HFFc6 (cell line): ENCODE measurements around the gene NUDT9. TPM values are rescaled to one million over a fixed set of nuclear protein-coding genes. Genes with fewer than 3 reads are reported as not detected.
"Not testable (repeated sequence)": the region's sequence is repeated elsewhere in the genome, so short reads cannot be mapped to it uniquely, and the experiment has no call there.

Experiments
- DNase-seq: peaks from one replicate; pipeline ENCODE4 v3.0.0-alpha.2; 2018
- H3K27ac Mint-ChIP-seq: 2 replicates; pipeline ENCODE4 v1.8.0; 2020; ENCODE audit warnings: mild to moderate bottlenecking, mixed read lengths
- H3K27me3 Mint-ChIP-seq: 2 replicates; pipeline ENCODE4 v1.8.0; 2021; ENCODE audit warnings: mild to moderate bottlenecking, moderate library complexity, mixed read lengths; ENCODE audit not compliant: insufficient read depth
- H3K36me3 Mint-ChIP-seq: 2 replicates; pipeline ENCODE4 v1.8.0; 2021; ENCODE audit warnings: low read depth, mixed read lengths
- H3K4me1 Mint-ChIP-seq: 2 replicates; pipeline ENCODE4 v1.8.0; 2020; ENCODE audit warnings: low read depth, mixed read lengths
- H3K4me3 Mint-ChIP-seq: 2 replicates; pipeline ENCODE4 v1.8.0; 2020; ENCODE audit warnings: mild to moderate bottlenecking, moderate library complexity, mixed read lengths
- H3K9me3 Mint-ChIP-seq: 2 replicates; pipeline ENCODE4 v1.8.0; 2020; ENCODE audit warnings: mild to moderate bottlenecking, mixed read lengths
- CTCF ChIP-seq: fragments of 200-600 bp; sonication (generic); IDR thresholded peaks from 2 replicates; pipeline ENCODE4 v1.5.0; 2021; ENCODE audit warnings: antibody characterized with exemption, mild to moderate bottlenecking
- long read RNA-seq: library from polyadenylated mRNA; unstranded; transcript quantifications from one replicate; pipeline ENCODE4 v2.0.0, GENCODE V29; 2019
- total RNA-seq, 6 experiments: library from RNA; stranded (reverse); fragmentation: NEBNext Ultra II Directional; extraction: Animal tissue kit (Norgen Biotek cat#: 25700); gene quantifications; 2 replicates in 1 of 6; 3 replicates in 5 of 6; pipeline ENCODE4 v1.2.3, GENCODE V29; 2021

NUDT9 gene
- 10 to 100 TPM; 21.3 to 28.0 (median 23.4) TPM for total RNA-seq
- long read RNA-seq, transcript NUDT9-201 (8 exons, 1,701 nt): major isoform, 33 of 42 reads
- long read RNA-seq, partial matches to known transcripts: 4 of 42 reads
- long read RNA-seq, other reads (novel, unspliced or antisense): 2 of 42 reads

GRCh38 chr4:87422104-87423052 lies at the start of gene NUDT9:
Gene NUDT9, plus strand, starts transcription at chr4:87422573. Its CDS starts 333 bp downstream, at chr4:87422906.
- peak; percentile 97 for DNase-seq
- TF ChIP-seq CTCF: no peak
- Mint-ChIP-seq H3K27me3 (no peaks in the 10 kb centered on the region; the same call in 1 of the 2 replicates), H3K36me3 (no peaks in the 10 kb centered on the region), H3K9me3 (no peaks in the 10 kb centered on the region), H3K27ac (peak within 1 kb of the TSS; percentile 99), H3K4me3 (peak within 1 kb of the TSS; percentile 98), H3K4me1 (peaks cover 30% of the 10 kb centered on the region)

GRCh38 chr4:87375719-87376291 lies 46.6 kb upstream of the NUDT9 start:
- Mint-ChIP-seq H3K4me1 (peaks cover 26% of the 10 kb centered on the region), H3K36me3 (peaks cover 6% of the 10 kb centered on the region; the same call in 1 of the 2 replicates), H3K27me3 (no peaks in the 10 kb centered on the region; the same call in 1 of the 2 replicates), H3K4me3 (no peak overlapping the region), H3K27ac (peak overlapping the region; percentile 16; the same call in 1 of the 2 replicates), H3K9me3 (no peaks in the 10 kb centered on the region)
- TF ChIP-seq CTCF: peak; percentile 86
- peak; percentile 76 for DNase-seq

GRCh38 chr4:87377816-87378215 lies 44.6 kb upstream of the NUDT9 start:
- Mint-ChIP-seq H3K27ac (no peak overlapping the region), H3K36me3 (peaks cover 4% of the 10 kb centered on the region; the same call in 1 of the 2 replicates), H3K27me3 (no peaks in the 10 kb centered on the region; the same call in 1 of the 2 replicates), H3K9me3 (no peaks in the 10 kb centered on the region), H3K4me3 (no peak overlapping the region), H3K4me1 (peaks cover 26% of the 10 kb centered on the region)
- no peak for DNase-seq
- no peak for TF ChIP-seq CTCF

GRCh38 chr4:87382116-87382515 lies 40.3 kb upstream of the NUDT9 start:
- no peak for TF ChIP-seq CTCF
- no peaks in the 10 kb centered on the region for H3K27me3 Mint-ChIP-seq
- H3K27ac Mint-ChIP-seq: no peak overlapping the region
- DNase-seq: no peak
- no peak overlapping the region for H3K4me3 Mint-ChIP-seq
- H3K36me3 Mint-ChIP-seq: peaks cover 14% of the 10 kb centered on the region
- H3K4me1 Mint-ChIP-seq: no peaks in the 10 kb centered on the region
- no peaks in the 10 kb centered on the region for H3K9me3 Mint-ChIP-seq

- Mint-ChIP-seq H3K36me3 (peaks cover 14% of the 10 kb centered on the region), H3K27me3 (no peaks in the 10 kb centered on the region)
Observed at GRCh38 chr4:87382931-87383330, 39.4 kb upstream of the NUDT9 start.

GRCh38 chr4:87384466-87385132 lies 37.8 kb upstream of the NUDT9 start:
- not testable (repeated sequence) for H3K4me3 Mint-ChIP-seq, H3K27me3 Mint-ChIP-seq, H3K27ac Mint-ChIP-seq, H3K9me3 Mint-ChIP-seq, DNase-seq
- peaks cover 25% of the 10 kb centered on the region for H3K36me3 Mint-ChIP-seq
- peaks cover 17% of the 10 kb centered on the region for H3K4me1 Mint-ChIP-seq

More at GRCh38 chr4:87382931-87383330, 39.4 kb upstream of the NUDT9 start:
- no peak for DNase-seq
- no peak overlapping the region for H3K27ac Mint-ChIP-seq
- TF ChIP-seq CTCF: no peak
- 0 out of 2 replicates have a peak, but pooled peaks cover 2% of the 10 kb centered on the region for H3K4me1 Mint-ChIP-seq
- no peaks in the 10 kb centered on the region for H3K9me3 Mint-ChIP-seq
- no peak overlapping the region for H3K4me3 Mint-ChIP-seq
